ENCODE data around the gene TRAF7.

TRAF7 gene

DNA sequence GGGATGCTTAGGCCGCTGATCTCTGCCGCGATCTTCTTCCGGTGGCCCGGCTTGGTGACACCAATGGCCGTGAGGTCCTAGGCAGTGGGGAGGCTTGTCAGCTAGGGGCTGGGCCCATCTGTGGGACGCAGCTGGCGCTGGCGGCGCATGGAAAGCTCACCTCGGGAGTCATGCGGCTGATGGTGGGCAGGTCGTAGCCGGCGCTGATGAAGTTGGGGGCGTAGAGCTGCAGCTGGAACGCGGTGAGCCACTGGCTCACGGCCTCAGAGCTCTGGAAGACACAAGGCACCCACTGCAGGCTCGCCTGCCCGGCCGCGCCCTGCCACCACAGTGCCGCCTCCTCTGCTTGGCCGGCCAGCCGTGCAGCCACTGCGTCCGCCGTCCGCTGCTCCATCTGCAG lies 28.1 kb downstream of the TRAF7 start:
- DNase-seq (ENCODE audit: low spot score): no peak

DNA sequence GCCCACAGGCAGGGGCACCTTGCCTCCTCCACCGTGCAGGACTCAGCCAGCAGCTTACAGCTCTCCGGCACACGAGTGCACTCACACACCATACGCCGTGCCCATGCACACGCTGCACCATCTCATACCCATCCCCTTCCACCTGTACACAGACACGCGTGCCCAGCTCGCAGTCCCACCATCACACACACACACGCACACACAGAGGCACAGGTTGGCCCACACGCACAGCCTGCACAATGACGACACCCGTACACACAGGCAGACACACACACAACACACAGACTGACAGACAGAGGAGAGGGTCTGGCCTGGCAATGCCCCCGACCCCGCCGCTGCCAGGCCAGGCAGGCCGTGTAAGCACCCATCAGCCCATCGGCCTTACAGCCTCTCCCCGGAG lies 28.8 kb downstream of the TRAF7 start:
- DNase-seq (ENCODE audit: low spot score): no peak

DNA sequence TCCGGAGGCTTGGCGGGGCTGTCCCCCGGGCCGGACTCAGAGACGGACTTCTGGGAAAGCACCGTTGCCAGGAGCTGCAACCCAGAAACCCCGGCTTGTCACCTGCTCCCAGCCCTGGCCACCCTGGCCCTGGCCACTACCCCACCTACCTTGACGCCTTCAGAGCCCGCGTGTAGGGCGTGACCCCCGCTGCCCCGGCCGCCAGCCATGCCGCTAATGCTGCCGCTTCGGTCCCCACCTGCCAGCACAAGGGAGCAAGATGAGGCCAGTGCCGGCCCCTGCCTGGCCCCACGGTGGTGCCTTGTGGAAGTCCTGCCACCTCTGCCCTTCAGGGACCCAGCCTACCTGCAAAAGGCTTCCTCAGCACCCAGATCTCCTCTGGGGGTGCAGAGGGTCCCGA lies 29.4 kb downstream of the TRAF7 start:
- no peak for DNase-seq (ENCODE audit: low spot score)

DNA sequence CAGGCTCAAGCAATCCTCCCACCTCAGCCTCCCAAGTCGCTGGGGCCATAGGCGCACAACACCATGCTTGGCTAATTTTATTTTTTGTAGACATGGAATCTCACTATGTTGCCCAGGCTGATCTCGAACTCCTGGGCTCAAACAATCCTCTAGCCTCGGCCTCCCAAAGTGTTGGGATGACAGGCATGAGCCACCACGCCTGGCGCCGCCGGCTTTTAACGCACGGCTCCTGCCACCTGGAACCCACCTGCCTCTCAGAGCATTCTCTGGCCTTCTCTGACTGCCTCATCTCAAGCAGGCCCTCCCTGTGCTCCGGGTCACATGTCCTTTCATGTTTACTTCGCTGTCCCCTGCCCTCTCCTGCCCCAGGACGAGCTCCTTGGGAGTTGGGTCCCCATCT lies 30.5 kb downstream of the TRAF7 start:
- no peak for DNase-seq (ENCODE audit: low spot score)

DNA sequence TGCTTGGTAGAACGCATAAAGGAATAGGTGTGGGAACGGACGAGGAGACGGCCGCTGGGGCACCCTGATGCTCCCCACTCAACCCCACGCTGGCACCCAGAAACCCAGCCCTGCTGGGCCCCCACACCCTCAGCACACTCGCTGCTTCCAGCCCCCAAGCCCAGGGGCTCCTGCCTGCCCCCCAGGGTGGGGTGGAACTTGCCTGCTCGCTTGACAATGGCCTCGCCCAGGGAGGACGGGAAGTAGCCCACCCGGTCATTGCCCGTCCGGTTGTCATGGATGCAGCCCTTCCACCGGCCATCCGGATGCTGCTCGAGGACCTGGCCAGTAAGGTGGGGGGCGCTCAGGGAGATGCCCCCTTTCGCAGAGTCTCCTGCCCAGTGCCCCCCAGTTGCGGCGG lies 30.9 kb downstream of the TRAF7 start:
- no peak for DNase-seq (ENCODE audit: low spot score)

DNA sequence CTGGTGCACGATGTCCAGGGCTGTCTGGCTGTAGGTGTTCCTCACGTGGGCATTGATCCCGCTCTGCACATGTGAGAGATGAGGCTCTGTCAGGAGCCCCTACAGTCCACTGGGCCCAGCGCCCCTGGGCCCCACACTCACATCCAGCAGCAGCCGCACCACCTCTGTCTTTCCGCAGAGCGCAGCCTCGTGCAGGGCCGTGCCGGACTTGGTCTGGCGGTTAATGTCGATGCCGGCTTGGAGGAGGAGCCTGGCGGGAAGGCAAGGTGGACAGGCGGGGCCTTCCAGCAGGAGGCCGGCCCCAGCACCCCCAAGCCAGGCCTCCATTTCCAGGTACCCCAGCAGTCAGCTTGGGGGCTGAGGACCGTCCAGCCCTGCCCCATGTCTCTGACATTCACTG lies 31.6 kb downstream of the TRAF7 start:
- DNase-seq (ENCODE audit: low spot score): no peak

DNA sequence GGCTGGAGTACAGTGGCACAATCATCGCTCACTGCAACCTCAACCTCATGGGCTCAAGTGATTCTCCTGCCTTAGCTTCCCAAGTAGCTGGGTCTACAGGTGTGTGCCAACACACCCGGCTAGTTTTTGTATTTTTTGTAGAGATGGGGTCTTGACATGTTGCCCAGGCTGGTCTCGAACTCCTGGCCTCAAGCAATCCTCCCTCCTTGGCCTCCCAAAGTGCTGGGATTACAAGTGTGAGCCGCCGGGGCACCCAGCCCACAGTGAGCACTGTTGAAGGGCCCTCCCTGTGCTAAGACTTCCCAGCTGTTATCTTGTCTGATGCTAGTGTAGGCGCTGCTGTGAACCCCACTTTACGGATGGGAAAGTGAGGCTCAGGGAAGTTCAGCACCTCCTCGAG lies 32.8 kb downstream of the TRAF7 start:
- no peak for DNase-seq (ENCODE audit: low spot score)

DNA sequence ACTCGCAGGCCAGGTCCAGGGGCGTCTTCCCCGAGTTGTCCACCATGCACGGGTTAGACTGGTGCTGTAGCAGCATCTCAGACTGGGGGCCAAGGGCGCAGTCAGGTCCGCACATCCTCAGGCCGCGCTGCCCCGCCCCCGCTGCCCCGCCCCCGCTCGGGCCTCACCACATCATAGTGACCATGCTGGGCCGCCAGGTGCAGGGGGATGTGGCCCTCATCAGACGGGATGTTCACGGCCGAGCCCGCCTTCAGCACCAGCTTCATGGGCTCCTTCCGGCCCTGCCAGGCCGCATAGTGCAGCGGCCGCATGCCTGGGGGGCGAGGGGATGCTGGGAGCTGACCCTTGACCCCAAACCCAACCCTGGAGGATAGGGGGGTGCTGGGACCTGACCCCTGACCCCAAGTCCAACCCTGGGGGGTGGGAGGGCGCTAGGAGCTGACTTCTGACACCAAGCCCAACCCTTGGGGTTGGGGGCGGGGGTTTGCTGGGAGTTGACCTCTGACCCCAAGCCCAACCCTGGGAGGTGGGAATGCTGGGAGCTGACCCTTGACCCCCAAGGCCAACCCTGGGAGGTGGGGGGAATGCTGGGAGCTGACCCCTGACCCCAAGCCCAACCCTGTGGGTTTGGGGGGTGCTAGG lies 33.8 kb downstream of the TRAF7 start:
- no peak for DNase-seq (ENCODE audit: low spot score)

DNA sequence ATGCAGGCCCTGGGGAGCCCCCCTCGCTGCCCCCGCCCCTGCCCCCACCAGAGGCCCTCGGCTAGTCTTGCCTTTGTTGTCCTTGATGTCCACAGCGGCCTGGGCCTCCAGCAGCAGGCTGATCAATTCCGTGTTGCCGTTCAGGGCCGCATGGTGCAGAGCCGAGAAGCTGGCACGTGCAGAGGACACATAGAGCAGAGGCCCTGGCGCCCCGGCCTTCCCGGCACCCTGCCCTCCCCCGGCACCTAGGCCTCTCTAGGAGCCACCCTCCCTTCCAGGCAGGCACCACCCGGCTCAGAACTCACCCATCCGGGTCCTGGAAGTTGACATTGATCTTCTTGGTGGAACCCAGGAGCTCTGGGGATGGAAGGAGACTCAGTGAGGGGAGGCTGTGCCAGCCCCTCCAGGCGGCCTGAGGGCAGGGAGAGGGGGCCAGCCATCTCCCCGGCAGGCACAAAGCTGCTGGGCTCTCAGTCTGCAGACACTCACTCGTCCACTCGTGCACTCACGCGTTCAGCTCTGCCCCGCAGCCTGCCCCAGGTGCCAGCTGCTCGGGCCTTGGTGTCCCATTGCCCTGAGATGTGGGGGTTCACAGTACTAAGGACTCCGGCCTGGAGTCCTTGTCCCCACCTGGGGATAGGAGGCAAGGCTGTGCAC lies 34.5 kb downstream of the TRAF7 start:
- no peak for DNase-seq (ENCODE audit: low spot score)

DNA sequence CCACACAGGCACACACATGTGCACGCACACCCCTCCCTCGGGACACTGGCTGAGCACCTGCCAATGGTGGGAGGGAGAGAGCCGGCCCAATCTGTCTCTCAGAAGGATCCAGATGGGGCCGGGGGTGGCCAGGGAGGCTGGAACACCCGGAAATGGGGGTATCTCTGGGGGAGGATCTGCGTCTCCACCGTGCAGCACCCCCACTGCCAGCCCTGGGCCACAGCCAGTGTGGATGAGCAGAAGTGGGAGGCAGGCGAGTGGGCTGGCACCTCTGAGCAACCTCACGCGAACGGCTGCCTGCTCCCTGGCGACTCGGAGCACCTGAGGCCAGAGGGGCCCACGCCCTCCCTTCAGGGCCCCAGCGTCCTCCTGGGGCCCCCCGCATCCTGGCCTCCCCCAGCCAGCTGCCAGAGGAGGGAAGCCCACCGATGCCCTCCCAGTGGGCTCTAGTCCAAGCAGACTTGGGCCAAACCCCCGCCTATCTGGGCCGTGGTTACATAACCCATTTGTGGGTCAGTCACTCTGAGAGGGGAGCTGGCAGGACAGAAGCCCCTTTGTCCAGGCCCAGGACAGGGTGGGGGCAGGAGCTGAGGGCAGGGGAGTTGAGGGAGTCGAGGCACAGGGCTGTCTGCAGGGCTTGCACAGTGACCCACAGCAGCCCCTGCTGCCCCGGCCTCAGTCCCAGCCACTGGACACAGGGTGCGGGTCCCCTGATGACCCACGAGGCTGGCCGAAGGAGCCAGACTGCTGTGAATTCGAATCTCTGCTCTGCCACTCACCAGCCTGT lies 35.3 kb downstream of the TRAF7 start:
- DNase-seq (ENCODE audit: low spot score): no peak

DNA sequence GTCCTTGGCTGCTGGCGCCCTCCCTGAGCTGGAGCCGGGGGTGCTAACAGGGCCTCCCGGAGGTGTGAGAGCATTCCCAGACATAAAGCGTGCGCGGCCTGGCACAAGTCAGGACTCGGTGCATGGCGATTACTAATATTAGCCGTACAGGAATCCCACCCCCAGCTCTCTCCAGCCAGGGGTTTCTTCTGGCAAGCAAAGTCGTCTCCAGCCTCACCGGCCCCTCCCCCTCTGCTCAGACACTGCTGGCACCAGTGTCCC lies 35.8 kb downstream of the TRAF7 start:
- no peak for DNase-seq (ENCODE audit: low spot score)

DNA sequence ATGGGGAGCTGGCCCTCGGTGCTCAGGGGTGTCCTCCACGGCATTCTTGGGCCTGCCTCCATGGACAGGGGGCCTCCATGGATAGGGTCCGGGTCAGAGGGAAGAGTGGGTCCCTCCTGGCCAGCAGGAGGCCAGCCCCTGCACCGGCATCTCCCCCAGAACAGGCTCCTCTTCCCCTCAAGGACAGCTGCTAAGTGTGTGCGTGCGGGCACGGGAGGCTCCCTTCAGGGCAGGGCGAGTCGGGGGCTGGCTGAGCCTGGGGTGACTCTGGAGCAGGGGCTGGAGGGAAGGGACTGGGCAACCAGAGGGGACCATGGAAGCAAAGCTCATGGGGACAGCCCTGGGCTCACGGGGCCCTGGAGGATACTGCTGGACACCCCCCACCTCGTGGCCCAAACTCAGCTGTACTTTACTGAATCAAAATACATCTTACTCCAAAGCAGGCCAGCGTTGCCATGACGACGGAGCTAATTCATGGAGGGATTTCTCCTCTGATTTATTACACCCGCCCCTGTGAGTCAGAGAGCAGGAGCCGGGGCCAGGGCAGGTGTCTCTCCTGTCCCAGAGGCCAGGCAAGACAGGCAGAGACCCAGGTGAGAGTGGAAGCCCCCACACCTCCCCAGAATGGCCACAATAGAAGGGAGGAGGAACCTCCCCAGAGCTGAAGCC lies 38.7 kb downstream of the TRAF7 start:
- peak; percentile 45 for DNase-seq (ENCODE audit: low spot score)

DNA sequence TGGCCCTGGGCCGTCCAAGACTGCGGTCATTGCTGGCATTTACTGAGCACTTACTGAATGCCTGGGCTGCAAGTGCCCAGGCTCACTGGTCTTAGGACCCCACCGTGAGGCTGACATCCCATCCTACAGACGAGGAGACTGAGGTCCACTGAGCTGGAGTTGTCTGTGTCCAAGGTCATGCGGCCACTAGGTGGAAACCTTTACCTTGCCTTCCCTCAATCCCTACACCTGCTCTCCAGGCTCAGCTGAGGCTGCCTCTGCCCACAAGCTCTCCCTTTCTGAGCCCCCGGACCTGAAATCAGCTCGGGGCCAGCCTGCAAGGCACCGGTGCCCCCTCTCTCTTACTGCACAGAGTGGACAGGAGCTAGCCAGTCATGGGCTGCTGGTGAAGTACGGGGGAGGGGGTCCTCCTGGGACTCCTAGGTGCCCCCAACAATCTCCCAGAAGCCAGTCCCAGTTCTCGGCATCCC lies 39.3 kb downstream of the TRAF7 start:
- peak; percentile 48 for DNase-seq (ENCODE audit: low spot score)

DNA sequence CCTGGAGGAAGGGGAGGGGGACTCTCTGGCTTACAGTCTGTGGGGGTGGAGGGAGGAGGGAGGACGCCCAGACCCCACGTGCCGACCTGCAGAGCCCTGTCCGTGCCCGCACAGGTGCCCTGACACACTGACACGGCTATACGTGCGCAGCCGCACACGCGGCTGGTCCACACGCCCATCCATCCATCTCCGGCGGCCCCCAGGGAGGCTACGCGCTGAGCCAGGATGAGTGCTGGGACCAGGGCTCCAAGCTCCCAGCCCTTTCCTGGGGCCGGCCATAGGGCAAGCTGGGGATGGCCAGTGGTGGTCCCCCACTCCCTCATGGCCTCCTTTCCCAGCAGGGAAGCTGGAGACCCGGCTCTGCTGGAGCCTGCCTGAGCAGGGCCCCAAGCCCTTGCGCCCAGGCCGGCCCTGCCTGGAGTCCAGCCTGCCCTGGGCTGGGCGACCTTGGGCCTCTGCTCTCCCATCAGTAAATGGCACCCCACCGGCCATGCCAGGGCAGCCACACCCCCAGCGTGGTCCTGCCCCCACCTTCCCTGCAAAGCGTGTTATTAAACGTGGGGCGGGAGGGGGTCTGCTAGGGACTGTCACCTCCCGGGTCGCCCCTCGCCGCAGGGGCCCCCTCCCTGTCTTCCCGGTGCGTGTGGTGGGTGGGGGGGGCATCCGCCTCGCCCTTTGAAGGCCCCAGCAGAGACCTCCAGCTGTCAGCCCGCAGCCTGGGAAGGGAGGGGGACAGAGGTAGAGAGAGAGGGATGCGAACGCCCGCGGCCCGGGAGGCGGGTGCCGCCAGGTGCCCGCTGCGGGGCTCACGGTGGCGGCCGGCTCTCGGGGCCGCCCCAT lies 40.0 kb downstream of the TRAF7 start:
- DNase-seq (ENCODE audit: low spot score): no peak

DNA sequence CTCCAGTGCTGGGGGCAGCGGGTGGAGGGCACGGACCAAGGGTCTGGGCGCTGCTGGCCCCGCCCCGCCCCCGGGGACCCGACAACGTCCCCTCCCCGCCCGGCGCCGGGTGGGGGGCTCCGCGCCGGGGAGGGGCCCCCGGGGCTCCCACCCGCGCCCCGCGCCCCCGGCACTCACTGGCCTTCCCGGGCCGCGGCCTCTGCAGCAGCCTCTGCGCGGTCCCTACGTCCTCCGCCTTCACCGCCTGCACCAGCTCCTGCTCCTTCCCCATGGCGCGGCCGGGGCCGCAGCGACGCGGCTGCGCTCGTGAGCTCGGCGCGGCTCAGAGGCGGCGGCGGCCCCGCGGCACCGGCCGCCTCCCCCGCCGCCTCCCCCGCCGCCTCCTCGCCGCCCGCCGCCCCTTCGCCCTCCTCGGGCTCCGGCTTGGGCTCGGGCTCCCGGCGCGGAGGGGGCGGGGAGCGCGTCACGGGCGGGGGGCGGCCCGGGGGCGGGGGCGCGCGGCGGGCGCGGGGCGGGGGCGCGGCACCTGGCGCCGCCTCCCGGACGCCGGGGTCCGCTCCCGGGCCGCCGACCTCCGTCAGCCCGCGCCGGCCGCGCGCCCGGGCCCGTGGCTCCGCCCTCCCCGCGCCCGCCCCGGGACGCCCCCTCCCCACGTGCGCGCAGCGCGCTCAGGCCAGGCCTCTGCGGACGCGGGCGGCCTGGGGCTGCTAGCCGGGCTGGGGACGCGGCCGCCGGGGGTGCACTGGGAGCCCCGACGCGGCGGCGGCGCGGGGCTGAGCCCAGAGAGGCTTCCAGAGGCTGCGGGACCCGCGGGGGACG lies 40.8 kb downstream of the TRAF7 start, which contains the start of gene CASKIN1:
TSS of gene CASKIN1 (minus strand) at position 444 of the 819 bp plus-strand sequence. CDS start at position 271, 173 bp downstream.
- peak; percentile 66 for DNase-seq (ENCODE audit: low spot score)

DNA sequence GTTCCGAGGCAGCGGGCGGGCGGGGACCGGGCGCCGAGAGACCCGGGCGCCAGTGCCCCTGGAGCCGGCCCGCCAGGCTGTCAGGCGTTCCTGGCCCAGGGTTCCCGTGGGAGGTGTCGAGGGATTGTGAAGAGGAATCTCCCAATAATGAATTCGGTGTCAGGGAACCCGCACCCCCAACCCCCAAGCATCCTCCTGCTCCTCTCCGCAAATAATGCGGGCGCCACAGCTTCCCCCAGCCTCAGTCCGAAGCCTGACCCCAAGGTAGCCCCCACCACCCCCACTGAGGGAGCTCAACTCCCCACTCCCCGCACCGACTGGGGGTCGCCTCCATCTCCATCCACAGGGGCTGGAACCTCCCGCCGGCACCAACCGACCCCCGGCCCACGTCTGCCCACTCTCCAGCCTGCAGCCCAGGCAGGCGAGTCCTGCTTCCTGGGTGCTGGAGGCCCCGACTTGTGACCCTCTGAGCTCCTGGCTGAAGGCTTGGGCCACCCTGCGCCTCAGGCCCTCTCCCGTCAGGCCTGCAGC lies 41.5 kb downstream of the TRAF7 start:
- DNase-seq (ENCODE audit: low spot score): no peak

DNA sequence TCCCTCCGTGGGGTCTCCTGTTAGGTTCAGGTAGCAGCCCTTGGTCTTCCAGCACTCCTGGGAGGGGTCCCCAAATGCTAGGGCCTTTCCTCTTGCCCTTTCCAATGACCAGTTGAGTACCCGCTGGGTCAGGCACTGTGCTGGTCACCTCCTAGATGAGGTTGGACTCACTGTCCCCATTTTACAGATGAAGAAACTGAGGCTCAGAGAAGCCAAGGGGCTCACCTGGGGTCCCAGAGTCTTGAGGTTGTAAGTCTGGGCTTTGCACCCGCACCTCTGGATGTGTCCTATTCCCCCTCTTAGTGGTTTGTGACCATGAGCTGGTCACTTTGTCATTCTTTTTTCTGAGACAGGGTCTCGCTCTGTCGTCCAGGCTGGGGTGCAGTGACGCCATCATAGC lies 42.2 kb downstream of the TRAF7 start:
- no peak for DNase-seq (ENCODE audit: low spot score)

DNA sequence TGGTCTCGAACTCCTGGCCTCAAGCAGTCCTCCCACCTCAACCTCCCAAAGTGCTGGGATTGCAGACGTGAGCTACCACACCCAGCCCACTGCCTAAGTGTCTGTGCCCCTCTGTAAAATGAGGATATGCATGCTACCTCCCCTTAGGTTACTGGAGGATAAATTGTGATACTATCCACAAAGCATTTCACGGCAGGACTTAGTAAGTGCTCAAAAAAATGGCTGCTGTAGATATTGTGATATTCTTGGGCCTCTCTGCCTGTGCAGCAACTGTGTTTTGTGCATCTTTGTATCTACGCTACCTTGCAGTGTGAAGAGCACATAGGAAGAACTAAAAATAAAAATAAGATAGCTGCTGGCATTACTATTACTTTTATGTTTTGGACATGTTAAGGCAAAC lies 42.7 kb downstream of the TRAF7 start:
- no peak for DNase-seq (ENCODE audit: low spot score)

DNA sequence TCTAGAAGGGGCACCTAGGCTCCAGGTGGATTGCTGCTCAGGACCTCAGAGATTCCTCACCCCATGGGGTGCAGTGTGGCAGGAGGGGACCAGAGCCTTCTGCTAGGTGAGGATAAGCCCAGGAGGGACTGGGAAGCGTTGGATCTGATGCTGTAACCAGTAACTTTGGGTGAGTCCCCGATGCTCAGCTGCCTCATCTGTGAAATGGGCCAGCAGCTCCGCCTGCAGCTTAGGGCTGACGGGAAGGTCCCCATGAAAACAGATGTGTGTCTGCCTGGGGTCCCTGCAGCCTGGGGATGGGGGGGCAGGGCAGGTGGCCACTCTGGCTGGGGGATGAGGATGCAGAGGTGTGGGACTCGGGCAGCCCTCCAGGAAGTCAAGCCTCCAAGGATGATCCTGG lies 43.5 kb downstream of the TRAF7 start:
- DNase-seq (ENCODE audit: low spot score): no peak

DNA sequence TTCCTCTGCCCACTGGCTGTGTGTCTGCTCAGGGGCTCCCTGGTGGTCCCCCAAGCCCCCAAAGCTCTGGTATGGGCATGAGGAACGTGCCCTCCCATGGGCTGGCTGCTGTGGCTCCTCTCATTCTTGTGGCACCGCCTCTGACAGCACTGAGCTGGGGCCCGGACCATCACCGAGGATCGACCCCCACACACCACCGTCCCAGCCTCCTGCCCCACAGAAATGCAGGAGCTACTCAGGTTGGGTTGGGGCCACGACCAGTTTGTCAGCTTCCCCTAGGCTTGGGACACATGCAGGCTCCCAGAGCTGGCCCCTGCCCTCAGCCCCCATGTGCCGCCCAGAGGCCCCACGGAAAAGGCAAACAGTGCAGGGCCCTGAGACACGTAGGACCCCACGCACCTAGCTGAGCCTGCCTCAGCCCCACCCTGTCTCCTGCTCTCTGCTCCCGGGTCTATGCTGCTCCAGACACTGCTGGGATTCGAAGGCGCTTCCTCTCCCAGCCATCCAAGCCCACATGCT lies 44.1 kb downstream of the TRAF7 start:
- no peak for DNase-seq (ENCODE audit: low spot score)

DNA sequence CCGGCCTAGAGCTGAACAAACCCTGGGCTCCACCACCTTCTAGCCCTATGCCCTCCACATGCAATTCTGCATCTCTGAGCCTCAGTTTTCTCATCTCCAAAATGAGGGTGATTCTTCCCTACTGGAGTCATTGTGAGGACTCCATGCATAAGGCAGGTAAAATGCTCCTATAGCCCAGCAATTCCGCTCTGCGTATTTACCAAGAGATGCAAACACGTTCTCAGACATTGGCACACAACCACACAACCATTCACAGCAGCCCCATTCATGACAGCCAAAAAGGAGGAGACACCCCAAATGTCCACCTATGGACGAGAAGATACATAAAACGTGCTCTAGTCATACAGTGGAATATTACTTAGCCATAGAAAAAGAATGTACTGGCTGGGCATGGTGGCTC lies 44.7 kb downstream of the TRAF7 start:
- DNase-seq (ENCODE audit: low spot score): no peak

Data from AG08396 (cell line).